HEK293 (cell line): ENCODE results near the gene TNFRSF25.

Experiments used
- CTCF ChIA-PET: fragments of 350-600 bp; formaldehyde crosslinking; extraction: SDS; loops from one replicate; lab custom pipeline; 2021; ENCODE audit warnings: antibody characterized with exemption; lab: Yijun Ruan, JAX
- POLR2A ChIA-PET: fragments of 300-600 bp; formaldehyde crosslinking; extraction: SDS; loops from one replicate; lab custom pipeline; 2020; ENCODE audit warnings: antibody characterized with exemption, inconsistent platforms; lab: Yijun Ruan, JAX
- H3K27ac ChIP-seq: fragments of 200-500 bp; sonication (Bioruptor generic); 2 replicates; pipeline ENCODE4 v1.5.1; 2014; ENCODE audit warnings: low read depth, low read length, control low read depth, inconsistent platforms; ENCODE audit errors: extremely low read depth
- H3K36me3 ChIP-seq, 2 experiments: fragments of 200-500 bp in 1 of 2; sonication (Bioruptor generic) in 1 of 2; 1 replicate in 1 of 2; 2 replicates in 1 of 2; pipeline ENCODE4 v1.5.1; 2014 to 2017; ENCODE audit warnings: inconsistent platforms in 2 of 2, low read length in 2 of 2; ENCODE audit not compliant: control insufficient read depth in 2 of 2, insufficient read depth in 1 of 2
- H3K4me1 ChIP-seq: fragments of 200-500 bp; sonication (Bioruptor generic); 2 replicates; pipeline ENCODE4 v1.5.1; 2014; ENCODE audit warnings: mild to moderate bottlenecking, low read length, inconsistent platforms; ENCODE audit not compliant: control insufficient read depth, insufficient read depth
- H3K4me3 ChIP-seq: 2 replicates; pipeline ENCODE4 v1.5.1; 2011; ENCODE audit warnings: low read depth, mild to moderate bottlenecking, control low read depth, low read length, moderate library complexity
- H3K9me3 ChIP-seq: fragments of 200-500 bp; sonication (Bioruptor generic); 2 replicates; pipeline ENCODE4 v1.5.1; 2014; ENCODE audit warnings: low read depth, low read length, inconsistent platforms; ENCODE audit not compliant: control insufficient read depth, insufficient read depth
- BCL11B ChIP-seq: fragments of 450-650 bp; formaldehyde crosslinking; IDR thresholded peaks from 2 replicates; pipeline ENCODE4 v1.5.1; 2016; ENCODE audit warnings: low read depth, missing biosample characterization, missing genetic modification characterization
- EGR2 ChIP-seq: fragments of 450-650 bp; formaldehyde crosslinking; IDR thresholded peaks from 2 replicates; pipeline ENCODE4 v1.5.1; 2016; ENCODE audit warnings: low read depth, missing biosample characterization, missing genetic modification characterization
- PATZ1 ChIP-seq: fragments of 450-650 bp; formaldehyde crosslinking; IDR thresholded peaks from 2 replicates; pipeline ENCODE4 v1.5.1; 2016; ENCODE audit warnings: missing biosample characterization, missing genetic modification characterization
- PRDM2 ChIP-seq: fragments of 450-650 bp; formaldehyde crosslinking; IDR thresholded peaks from 2 replicates; pipeline ENCODE4 v1.5.1; 2016; ENCODE audit warnings: missing biosample characterization, missing genetic modification characterization, borderline replicate concordance
- TSHZ1 ChIP-seq: fragments of 450-650 bp; formaldehyde crosslinking; IDR thresholded peaks from 2 replicates; pipeline ENCODE4 v1.5.1; 2016; ENCODE audit warnings: missing biosample characterization, missing genetic modification characterization, borderline replicate concordance
- YY2 ChIP-seq: fragments of 450-650 bp; formaldehyde crosslinking; IDR thresholded peaks from 2 replicates; pipeline ENCODE4 v1.5.1; 2016; ENCODE audit warnings: missing biosample characterization, missing genetic modification characterization
- ZBTB10 ChIP-seq: fragments of 450-650 bp; formaldehyde crosslinking; IDR thresholded peaks from 2 replicates; pipeline ENCODE4 v1.5.1; 2016; ENCODE audit warnings: missing biosample characterization, missing genetic modification characterization
- ZBTB49 ChIP-seq: fragments of 450-650 bp; formaldehyde crosslinking; IDR thresholded peaks from 2 replicates; pipeline ENCODE4 v1.5.1; 2016; ENCODE audit warnings: missing biosample characterization, missing genetic modification characterization, low read depth
- ZFP37 ChIP-seq: fragments of 450-650 bp; formaldehyde crosslinking; IDR thresholded peaks from 2 replicates; pipeline ENCODE4 v1.5.1; 2016; ENCODE audit warnings: missing biosample characterization, missing genetic modification characterization
- ZNF324 ChIP-seq: fragments of 450-650 bp; formaldehyde crosslinking; IDR thresholded peaks from 2 replicates; pipeline ENCODE4 v1.5.1; 2016; ENCODE audit warnings: missing biosample characterization, missing genetic modification characterization
- ZNF692 ChIP-seq: fragments of 450-650 bp; formaldehyde crosslinking; IDR thresholded peaks from 2 replicates; pipeline ENCODE4 v1.5.1; 2016; ENCODE audit warnings: missing biosample characterization, missing genetic modification characterization

The TNFRSF25 gene

GRCh38 chr1:6461538-6462411, 4.2 kb downstream of the TNFRSF25 start:
- POLR2A ChIA-PET: no interaction called here
- H3K27ac ChIP-seq: no peak overlapping the region
- H3K4me1 ChIP-seq: no peaks in the 10 kb centered on the region
- TF ChIP-seq EGR2 (tag by site-specific recombination): 0 out of 2 replicates have a peak, but pooled peaks have one; percentile 30
- no peak for TF ChIP-seq ZBTB10 (tag by site-specific recombination)
- CTCF ChIA-PET: interaction anchor here (0.8 to 2.7 kb wide), 3 partner anchors 12 to 215 kb away, joined by 3 to 6 read pairs (median 4); no protein-coding TSS in a partner anchor
- no peaks in the 10 kb centered on the region for H3K9me3 ChIP-seq
- H3K4me3 ChIP-seq: no peak overlapping the region
- peaks cover 0 to 27% of the 10 kb centered on the region in 2 experiments; a peak in 1 of 3 replicates for H3K36me3 ChIP-seq

- CTCF ChIA-PET: no interaction called here
- POLR2A ChIA-PET: no interaction called here
- no peak for TF ChIP-seq ZNF692 (tag by site-specific recombination)
- TF ChIP-seq PRDM2: no peak
- no peak for TF ChIP-seq ZNF324 (tag by site-specific recombination)
- TF ChIP-seq ZBTB49 (tag by site-specific recombination): no peak
- TF ChIP-seq PATZ1 (tag by site-specific recombination): no peak
- no peak for TF ChIP-seq BCL11B (tag by site-specific recombination)
- no peak for TF ChIP-seq ZFP37
- no peak for TF ChIP-seq TSHZ1 (tag by site-specific recombination)
- no peak for TF ChIP-seq YY2 (tag by site-specific recombination)
These were observed 4.9 kb downstream of the TNFRSF25 start for GRCh38 chr1:6461051-6461530.

More at GRCh38 chr1:6461051-6461530, 4.9 kb downstream of the TNFRSF25 start:
- H3K36me3 ChIP-seq: peaks cover 0 to 27% of the 10 kb centered on the region in 2 experiments; a peak in 1 of 3 replicates
- no peaks in the 10 kb centered on the region for H3K4me1 ChIP-seq
- no peak overlapping the region for H3K27ac ChIP-seq
- no peak overlapping the region for H3K4me3 ChIP-seq
- no peaks in the 10 kb centered on the region for H3K9me3 ChIP-seq
